Naive B cell (primary cell): ENCODE measurements around the gene KAZN. TPM values are rescaled to one million over a fixed set of nuclear protein-coding genes. Genes with fewer than 3 reads are reported as not detected.
A peak's percentile ranks its signal among the peaks of the same experiment; 100 is the strongest.

Experiments used
- ATAC-seq, 2 donors: fragments of 150-1000 bp; cut with Tn5 transposase; 2 replicates each; pipeline ENCODE4 v1.10.0; 2021; ENCODE audit warnings: low read depth in 2 of 2, mild to moderate bottlenecking in 2 of 2, moderate library complexity in 2 of 2
- DNase-seq: peaks from one replicate; pipeline ENCODE4 v3.0.0; 2022
- H3K27ac Mint-ChIP-seq, 6 donors: one replicate each; pipeline ENCODE4 v1.8.0; 2020 to 2022; ENCODE audit warnings: mild to moderate bottlenecking in 6 of 6, mixed read lengths in 6 of 6, moderate library complexity in 5 of 6, inconsistent platforms in 2 of 6
- H3K27me3 Mint-ChIP-seq, 3 donors: one replicate each; pipeline ENCODE4 v1.8.0; 2021 to 2022; ENCODE audit warnings: mixed read lengths in 3 of 3, mild to moderate bottlenecking in 1 of 3
- H3K36me3 Mint-ChIP-seq, 2 donors: one replicate each; pipeline ENCODE4 v1.8.0; 2020 to 2022; ENCODE audit warnings: mixed read lengths in 2 of 2, inconsistent platforms in 1 of 2, mild to moderate bottlenecking in 1 of 2
- H3K4me1 Mint-ChIP-seq, 3 donors: one replicate each; pipeline ENCODE4 v1.8.0; 2020 to 2022; ENCODE audit warnings: mixed read lengths in 3 of 3, inconsistent platforms in 1 of 3, mild to moderate bottlenecking in 1 of 3, moderate library complexity in 1 of 3
- H3K4me3 Mint-ChIP-seq, 8 donors: one replicate each; pipeline ENCODE4 v1.8.0; 2020 to 2022; ENCODE audit warnings: mild to moderate bottlenecking in 8 of 8, mixed read lengths in 8 of 8, moderate library complexity in 8 of 8, inconsistent platforms in 2 of 8
- H3K9me3 Mint-ChIP-seq, 7 donors: one replicate each; pipeline ENCODE4 v1.8.0; 2020 to 2022; ENCODE audit warnings: mixed read lengths in 7 of 7, mild to moderate bottlenecking in 5 of 7, inconsistent platforms in 2 of 7, moderate library complexity in 1 of 7
- polyA plus RNA-seq, 6 donors: library from polyadenylated mRNA; unstranded; fragments of 300-500 nt; fragmentation: Illumina TruSeq; gene quantifications; one replicate each; pipeline ENCODE4 v1.2.3, GENCODE V29; 2021; ENCODE audit warnings: low read depth in 6 of 6

Gene KAZN
- polyA plus RNA-seq, 6 donors from 2014 or later = 0.16 TPM; not detected in 5

GRCh38 chr1:14728516-14728915, 130.0 kb downstream of the KAZN start:
- ATAC-seq (no peak), DNase-seq (no peak)
- Mint-ChIP-seq H3K36me3 (peaks cover 0 to 6% of the 10 kb centered on the region in 2 donors), H3K4me3 (no peak overlapping the region), H3K9me3 (peaks cover 0 to 4% (median 0%) of the 10 kb centered on the region in 7 donors), H3K27ac (no peak overlapping the region), H3K27me3 (peaks cover 0 to 6% (median 4%) of the 10 kb centered on the region in 3 donors), H3K4me1 (peaks cover 0 to 2% (median 0%) of the 10 kb centered on the region in 3 donors)

DNA sequence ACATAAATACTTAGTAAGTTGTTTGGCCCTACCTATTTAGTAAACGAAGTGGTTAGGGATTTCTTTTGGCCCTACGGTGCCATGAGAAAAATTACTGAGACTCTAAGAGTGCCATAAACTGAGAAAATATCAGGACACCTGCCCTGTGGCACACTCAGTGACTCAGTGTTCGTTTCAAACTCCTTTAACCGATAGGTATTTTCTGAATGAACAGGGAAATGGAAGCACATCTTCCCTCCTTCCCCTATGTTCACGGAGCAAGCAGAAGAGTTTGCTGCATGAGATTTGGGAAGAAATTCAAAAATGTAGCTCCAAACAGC, 134.2 kb downstream of the KAZN start:
- H3K4me3 Mint-ChIP-seq = no peak overlapping the region
- ATAC-seq (no peak), DNase-seq (no peak)
- H3K27ac Mint-ChIP-seq = no peak overlapping the region
- peaks cover 13 to 16% (median 13%) of the 10 kb centered on the region in 3 donors for H3K4me1 Mint-ChIP-seq
- H3K27me3 Mint-ChIP-seq = peaks cover 6 to 15% (median 11%) of the 10 kb centered on the region in 3 donors
- H3K9me3 Mint-ChIP-seq = peaks cover 0 to 1% (median 0%) of the 10 kb centered on the region in 7 donors
- H3K36me3 Mint-ChIP-seq = no peaks in the 10 kb centered on the region

GRCh38 chr1:14733048-14733778, 134.7 kb downstream of the KAZN start:
- peaks cover 6 to 18% (median 11%) of the 10 kb centered on the region in 3 donors for H3K27me3 Mint-ChIP-seq
- H3K27ac Mint-ChIP-seq = no peak overlapping the region
- ATAC-seq (no peak), DNase-seq (no peak)
- no peaks in the 10 kb centered on the region for H3K36me3 Mint-ChIP-seq
- peaks cover 0 to 1% (median 0%) of the 10 kb centered on the region in 7 donors for H3K9me3 Mint-ChIP-seq
- peaks cover 13 to 19% (median 13%) of the 10 kb centered on the region in 3 donors for H3K4me1 Mint-ChIP-seq
- H3K4me3 Mint-ChIP-seq = no peak overlapping the region

GRCh38 chr1:14733779-14734140, 135.3 kb downstream of the KAZN start:
- Mint-ChIP-seq H3K27me3 (peaks cover 6 to 23% (median 11%) of the 10 kb centered on the region in 3 donors), H3K9me3 (peaks cover 0 to 1% (median 0%) of the 10 kb centered on the region in 7 donors), H3K36me3 (no peaks in the 10 kb centered on the region), H3K4me1 (peaks cover 13 to 21% (median 13%) of the 10 kb centered on the region in 3 donors), H3K27ac (peak overlapping the region in 1 of 6 donors; percentile 32), H3K4me3 (no peak overlapping the region)
- no peak for DNase-seq
- ATAC-seq = no peak

DNA sequence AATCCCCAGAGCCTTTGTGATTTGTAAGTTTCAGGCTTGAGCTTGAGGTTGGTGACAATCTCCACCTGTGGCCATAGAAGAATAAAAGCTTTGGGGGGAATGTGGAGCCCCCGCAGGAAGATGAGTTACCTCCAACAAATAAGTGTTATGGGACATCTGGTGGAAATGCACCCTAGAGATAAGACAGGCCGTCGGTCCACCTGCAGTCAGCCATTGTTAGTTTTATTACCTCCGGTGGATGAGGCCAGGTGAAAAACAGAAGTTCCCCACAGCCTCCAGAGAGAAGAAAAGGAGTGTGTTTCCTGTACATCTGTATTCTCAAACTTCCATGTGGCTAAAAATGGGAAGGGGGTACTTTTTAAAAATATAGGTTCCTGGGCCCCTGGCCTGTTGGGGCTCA, 137.4 kb downstream of the KAZN start:
- Mint-ChIP-seq H3K9me3 (peaks cover 0 to 1% (median 0%) of the 10 kb centered on the region in 7 donors), H3K36me3 (peaks cover 0 to under 1% of the 10 kb centered on the region in 2 donors), H3K27me3 (peaks cover 13 to 31% (median 21%) of the 10 kb centered on the region in 3 donors), H3K4me3 (peak overlapping the region in 6 of 8 donors; percentile 13 to 89 (median 68)), H3K4me1 (peaks cover 18 to 39% (median 18%) of the 10 kb centered on the region in 3 donors), H3K27ac (peak overlapping the region in 4 of 6 donors; percentile 52 to 86 (median 76))
- DNase-seq = peak; percentile 5
- no peak for ATAC-seq

GRCh38 chr1:14737561-14738094, 139.1 kb downstream of the KAZN start:
- Mint-ChIP-seq H3K36me3 (peaks cover 0 to 5% of the 10 kb centered on the region in 2 donors), H3K27ac (peak overlapping the region in 1 of 6 donors; percentile 86), H3K9me3 (peaks cover 0 to 1% (median 0%) of the 10 kb centered on the region in 7 donors), H3K4me1 (peaks cover 18 to 44% (median 24%) of the 10 kb centered on the region in 3 donors), H3K27me3 (peaks cover 13 to 40% (median 35%) of the 10 kb centered on the region in 3 donors), H3K4me3 (no peak overlapping the region)
- ATAC-seq = no peak
- DNase-seq = no peak

GRCh38 chr1:14738235-14738634, 139.8 kb downstream of the KAZN start:
- DNase-seq = no peak
- Mint-ChIP-seq H3K4me1 (peaks cover 18 to 44% (median 24%) of the 10 kb centered on the region in 3 donors), H3K4me3 (no peak overlapping the region), H3K27ac (no peak overlapping the region), H3K36me3 (peaks cover 0 to 5% of the 10 kb centered on the region in 2 donors), H3K27me3 (peaks cover 13 to 45% (median 42%) of the 10 kb centered on the region in 3 donors), H3K9me3 (peaks cover 0 to 1% (median 0%) of the 10 kb centered on the region in 7 donors)
- ATAC-seq = no peak

GRCh38 chr1:14738647-14739046, 140.2 kb downstream of the KAZN start:
- Mint-ChIP-seq H3K4me3 (no peak overlapping the region), H3K9me3 (peaks cover 0 to 1% (median 0%) of the 10 kb centered on the region in 7 donors), H3K27ac (no peak overlapping the region), H3K27me3 (peaks cover 13 to 45% (median 42%) of the 10 kb centered on the region in 3 donors), H3K36me3 (peaks cover 0 to 5% of the 10 kb centered on the region in 2 donors), H3K4me1 (peaks cover 18 to 42% (median 24%) of the 10 kb centered on the region in 3 donors)
- ATAC-seq (no peak), DNase-seq (no peak)

- Mint-ChIP-seq H3K36me3 (peaks cover 0 to 5% of the 10 kb centered on the region in 2 donors), H3K4me1 (peaks cover 18 to 42% (median 24%) of the 10 kb centered on the region in 3 donors), H3K4me3 (peak overlapping the region in 4 of 8 donors; percentile 10 to 74 (median 26)), H3K27me3 (peaks cover 13 to 45% (median 42%) of the 10 kb centered on the region in 3 donors), H3K9me3 (no peaks in the 10 kb centered on the region), H3K27ac (peak overlapping the region in 2 of 6 donors; percentile 19 to 33)
- DNase-seq = peak; percentile 32
- ATAC-seq = peak; percentile 35 to 56
These were observed 140.8 kb downstream of the KAZN start for GRCh38 chr1:14739082-14739832.

GRCh38 chr1:14740016-14740415, 141.5 kb downstream of the KAZN start:
- ATAC-seq (no peak), DNase-seq (no peak)
- Mint-ChIP-seq H3K36me3 (peaks cover 0 to 5% of the 10 kb centered on the region in 2 donors), H3K4me3 (peak overlapping the region in 2 of 8 donors; percentile 12 to 39), H3K27me3 (peaks cover 13 to 45% (median 42%) of the 10 kb centered on the region in 3 donors), H3K9me3 (no peaks in the 10 kb centered on the region), H3K27ac (no peak overlapping the region), H3K4me1 (peaks cover 18 to 42% (median 24%) of the 10 kb centered on the region in 3 donors)

DNA sequence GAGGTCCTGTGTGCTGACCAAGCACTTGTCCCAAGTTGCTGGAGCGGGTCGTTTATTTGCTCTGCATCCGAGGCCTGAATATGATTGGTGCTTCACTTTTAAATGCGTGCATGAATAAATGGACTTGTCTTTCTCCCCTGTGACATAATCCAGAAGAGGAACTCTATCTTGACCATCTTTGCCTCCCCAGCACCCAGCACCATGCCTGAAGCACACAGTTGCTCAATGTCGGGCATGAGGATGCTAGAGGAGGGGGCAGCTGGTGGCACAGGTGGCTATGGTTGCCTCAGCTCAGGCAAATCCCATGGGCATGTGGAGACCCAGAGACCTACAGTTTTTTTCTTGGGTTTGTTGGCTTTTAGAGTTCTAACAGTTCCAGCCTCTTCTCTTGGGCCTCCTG, 142.6 kb downstream of the KAZN start:
- H3K36me3 Mint-ChIP-seq = peaks cover 0 to 5% of the 10 kb centered on the region in 2 donors
- peak overlapping the region in 1 of 6 donors; percentile 47 for H3K27ac Mint-ChIP-seq
- DNase-seq = no peak
- no peaks in the 10 kb centered on the region for H3K9me3 Mint-ChIP-seq
- peaks cover 12 to 34% (median 19%) of the 10 kb centered on the region in 3 donors for H3K4me1 Mint-ChIP-seq
- H3K4me3 Mint-ChIP-seq = no peak overlapping the region
- ATAC-seq = no peak
- H3K27me3 Mint-ChIP-seq = peaks cover 13 to 42% (median 37%) of the 10 kb centered on the region in 3 donors

GRCh38 chr1:14741532-14741931, 143.0 kb downstream of the KAZN start:
- Mint-ChIP-seq H3K4me1 (peaks cover 12 to 33% (median 17%) of the 10 kb centered on the region in 3 donors), H3K36me3 (peaks cover 0 to 5% of the 10 kb centered on the region in 2 donors), H3K27me3 (peaks cover 13 to 41% (median 37%) of the 10 kb centered on the region in 3 donors), H3K9me3 (no peaks in the 10 kb centered on the region), H3K27ac (no peak overlapping the region), H3K4me3 (peak overlapping the region in 1 of 8 donors; percentile 26)
- ATAC-seq = no peak
- no peak for DNase-seq
